Naive B cell (primary cell): Measurements from ENCODE around the gene ALG14. TPM values are rescaled to one million over a fixed set of nuclear protein-coding genes. Genes with fewer than 3 reads are reported as not detected.

Source experiments
- ATAC-seq, 2 donors: fragments of 150-1000 bp; cut with Tn5 transposase; 2 replicates each; pipeline ENCODE4 v1.10.0; 2021; ENCODE audit warnings: low read depth in 2 of 2, mild to moderate bottlenecking in 2 of 2, moderate library complexity in 2 of 2
- DNase-seq: peaks from one replicate; pipeline ENCODE4 v3.0.0; 2022
- H3K27ac Mint-ChIP-seq, 6 donors: one replicate each; pipeline ENCODE4 v1.8.0; 2020 to 2022; ENCODE audit warnings: mild to moderate bottlenecking in 6 of 6, mixed read lengths in 6 of 6, moderate library complexity in 5 of 6, inconsistent platforms in 2 of 6
- H3K27me3 Mint-ChIP-seq, 3 donors: one replicate each; pipeline ENCODE4 v1.8.0; 2021 to 2022; ENCODE audit warnings: mixed read lengths in 3 of 3, mild to moderate bottlenecking in 1 of 3
- H3K36me3 Mint-ChIP-seq, 2 donors: one replicate each; pipeline ENCODE4 v1.8.0; 2020 to 2022; ENCODE audit warnings: mixed read lengths in 2 of 2, inconsistent platforms in 1 of 2, mild to moderate bottlenecking in 1 of 2
- H3K4me1 Mint-ChIP-seq, 3 donors: one replicate each; pipeline ENCODE4 v1.8.0; 2020 to 2022; ENCODE audit warnings: mixed read lengths in 3 of 3, inconsistent platforms in 1 of 3, mild to moderate bottlenecking in 1 of 3, moderate library complexity in 1 of 3
- H3K4me3 Mint-ChIP-seq, 8 donors: one replicate each; pipeline ENCODE4 v1.8.0; 2020 to 2022; ENCODE audit warnings: mild to moderate bottlenecking in 8 of 8, mixed read lengths in 8 of 8, moderate library complexity in 8 of 8, inconsistent platforms in 2 of 8
- H3K9me3 Mint-ChIP-seq, 7 donors: one replicate each; pipeline ENCODE4 v1.8.0; 2020 to 2022; ENCODE audit warnings: mixed read lengths in 7 of 7, mild to moderate bottlenecking in 5 of 7, inconsistent platforms in 2 of 7, moderate library complexity in 1 of 7
- polyA plus RNA-seq, 6 donors: library from polyadenylated mRNA; unstranded; fragments of 300-500 nt; fragmentation: Illumina TruSeq; gene quantifications; one replicate each; pipeline ENCODE4 v1.2.3, GENCODE V29; 2021; ENCODE audit warnings: low read depth in 6 of 6

ALG14 gene
- 10 to 100 TPM in 1 of 6 donors, 1 to 10 TPM in 5; 1.5 to 20.7 (median 6.0) TPM for polyA plus RNA-seq

GRCh38 chr1:95072532-95073419 is at the start of gene ALG14:
Gene ALG14, minus strand, starts transcription at chr1:95072951. Its CDS starts 53 bp downstream, at chr1:95072898.
- ATAC-seq (peak; percentile 90 to 96), DNase-seq (peak; percentile 94)
- Mint-ChIP-seq H3K27me3 (peaks cover 0 to 13% (median 0%) of the 10 kb centered on the region in 3 donors), H3K4me3 (peak within 1 kb of the TSS; percentile 89 to 100 (median 99)), H3K27ac (peak within 1 kb of the TSS; percentile 92 to 99 (median 98)), H3K4me1 (peaks cover 8 to 23% (median 10%) of the 10 kb centered on the region in 3 donors), H3K9me3 (no peaks in the 10 kb centered on the region), H3K36me3 (no peaks in the 10 kb centered on the region)

- no peak overlapping the region for H3K4me3 Mint-ChIP-seq
- H3K4me1 Mint-ChIP-seq, result peaks cover 0 to 5% (median 0%) of the 10 kb centered on the region in 3 donors
- no peak for ATAC-seq
- H3K27ac Mint-ChIP-seq, result peak overlapping the region in 1 of 6 donors; percentile 25
- peaks cover 0 to 5% of the 10 kb centered on the region in 2 donors for H3K36me3 Mint-ChIP-seq
- H3K27me3 Mint-ChIP-seq, result peaks cover 27 to 58% (median 46%) of the 10 kb centered on the region in 3 donors
- no peak for DNase-seq
- H3K9me3 Mint-ChIP-seq, result no peaks in the 10 kb centered on the region
Observed at GRCh38 chr1:95122151-95122697, 49.5 kb upstream of the ALG14 start.

GRCh38 chr1:95119273-95119672 is 46.5 kb upstream of the ALG14 start:
- H3K4me3 Mint-ChIP-seq, result peak overlapping the region in 5 of 8 donors; percentile 3 to 94 (median 85)
- ATAC-seq, result no peak
- DNase-seq, result no peak
- peaks cover 0 to 10% (median 0%) of the 10 kb centered on the region in 3 donors for H3K4me1 Mint-ChIP-seq
- peaks cover 0 to 5% of the 10 kb centered on the region in 2 donors for H3K36me3 Mint-ChIP-seq
- H3K27ac Mint-ChIP-seq, result peak overlapping the region in 1 of 6 donors; percentile 15
- no peaks in the 10 kb centered on the region for H3K9me3 Mint-ChIP-seq
- H3K27me3 Mint-ChIP-seq, result peaks cover 34 to 49% (median 42%) of the 10 kb centered on the region in 3 donors

- Mint-ChIP-seq H3K9me3 (no peaks in the 10 kb centered on the region), H3K4me1 (peaks cover 0 to 10% (median 0%) of the 10 kb centered on the region in 3 donors), H3K27me3 (peaks cover 34 to 48% (median 42%) of the 10 kb centered on the region in 3 donors), H3K36me3 (peaks cover 0 to 4% of the 10 kb centered on the region in 2 donors), H3K27ac (no peak overlapping the region), H3K4me3 (peak overlapping the region; percentile 3 to 94 (median 86))
- no peak for ATAC-seq
- no peak for DNase-seq
Observed at GRCh38 chr1:95118710-95119109, 46.0 kb upstream of the ALG14 start.

GRCh38 chr1:95118067-95118499 is 45.3 kb upstream of the ALG14 start:
- no peak for DNase-seq
- Mint-ChIP-seq H3K27ac (peak overlapping the region in 2 of 6 donors; percentile 12 to 69), H3K27me3 (peaks cover 34 to 46% (median 42%) of the 10 kb centered on the region in 3 donors), H3K36me3 (no peaks in the 10 kb centered on the region), H3K4me1 (peaks cover 0 to 10% (median 0%) of the 10 kb centered on the region in 3 donors), H3K9me3 (no peaks in the 10 kb centered on the region), H3K4me3 (peak overlapping the region; percentile 81 to 94 (median 89))
- peak in 1 of 2 donors; percentile 12 for ATAC-seq

DNA sequence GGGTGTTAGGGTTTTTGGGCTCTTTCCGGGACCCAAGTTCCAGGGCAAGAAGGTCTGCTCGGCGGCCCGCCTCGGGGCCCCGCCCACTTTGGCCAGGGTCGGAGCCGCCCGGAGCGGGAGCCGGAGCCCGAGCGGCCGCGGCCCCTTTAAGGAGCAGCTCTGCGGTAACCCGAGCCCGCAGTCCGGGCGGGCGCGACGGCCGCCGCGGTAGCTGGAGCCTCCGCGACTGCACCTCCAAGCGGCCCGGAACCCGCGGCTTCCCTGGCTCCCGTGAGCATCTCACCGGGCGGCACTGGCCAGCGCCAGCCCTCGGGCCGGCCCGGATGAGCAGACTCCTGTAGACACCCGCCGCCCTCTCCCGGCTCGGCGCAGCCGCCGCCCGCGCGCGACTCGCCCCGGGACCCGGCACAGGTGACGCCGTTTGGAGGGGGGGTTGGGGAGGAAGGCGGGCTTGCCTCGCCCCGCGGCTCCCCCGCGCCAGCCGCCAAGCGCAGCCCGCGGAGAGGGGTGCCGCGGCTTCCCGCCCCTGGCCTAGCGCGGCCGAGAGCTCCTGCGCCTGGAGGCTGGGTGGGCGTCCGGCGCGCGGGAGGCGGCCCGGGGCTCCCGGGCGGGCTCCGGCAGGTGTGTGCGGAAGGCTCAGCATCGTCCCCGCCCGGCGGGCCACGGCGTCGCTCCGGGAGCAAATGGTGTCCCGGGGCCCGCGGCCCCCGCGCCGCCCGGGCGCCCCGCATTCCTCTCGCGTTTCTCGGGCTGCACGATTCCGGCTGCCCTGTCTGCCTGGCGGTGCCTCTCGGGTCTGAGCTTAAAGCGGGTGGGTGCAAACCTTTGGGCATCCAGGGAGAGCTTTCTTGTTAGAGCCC is 44.7 kb upstream of the ALG14 start, which contains the start of gene TLCD4:
Gene TLCD4 (plus strand): TSS at position 149 of the 860 bp plus-strand sequence. CDS start 26,547 bp downstream, outside the sequence.
- H3K36me3 Mint-ChIP-seq, result no peaks in the 10 kb centered on the region
- DNase-seq (peak; percentile 40), ATAC-seq (peak; percentile 68 to 70)
- H3K9me3 Mint-ChIP-seq, result no peaks in the 10 kb centered on the region
- H3K4me1 Mint-ChIP-seq, result peaks cover 0 to 10% (median 0%) of the 10 kb centered on the region in 3 donors
- peak within 1 kb of the TSS in 4 of 6 donors; percentile 12 to 81 (median 74) for H3K27ac Mint-ChIP-seq
- H3K4me3 Mint-ChIP-seq, result peak within 1 kb of the TSS; percentile 81 to 97 (median 96)
- peaks cover 32 to 47% (median 39%) of the 10 kb centered on the region in 3 donors for H3K27me3 Mint-ChIP-seq

DNA sequence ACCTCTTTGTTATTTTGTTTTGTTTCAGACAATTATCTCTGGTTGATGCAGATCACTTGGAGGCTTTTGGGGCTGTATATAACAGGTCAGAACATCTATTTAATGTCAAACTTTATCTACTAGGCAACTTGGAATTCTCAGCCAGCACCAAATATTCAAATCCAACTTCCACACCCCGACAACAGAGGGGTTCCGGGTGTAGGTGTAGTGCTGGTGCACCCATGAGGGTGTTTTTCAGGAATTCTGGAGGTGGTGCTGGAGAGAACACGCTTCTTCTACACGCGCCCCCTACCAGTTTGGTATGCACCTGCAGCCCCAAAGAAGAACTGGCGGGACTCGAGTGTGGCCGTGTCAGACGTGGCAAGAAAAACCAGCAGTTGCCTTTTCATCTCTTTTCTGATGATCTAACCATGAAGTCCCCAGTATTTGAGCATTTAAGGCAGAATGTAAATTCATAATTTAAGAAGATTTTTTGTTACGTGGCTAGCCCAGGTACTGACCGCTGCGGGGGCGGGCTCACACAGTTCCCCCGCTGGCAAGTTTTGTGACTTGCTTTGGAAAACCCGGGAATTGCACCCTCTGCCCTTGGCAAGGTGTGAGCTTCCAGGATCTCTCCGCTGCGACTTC is 43.9 kb upstream of the ALG14 start:
- H3K9me3 Mint-ChIP-seq, result no peaks in the 10 kb centered on the region
- peak overlapping the region in 3 of 6 donors; percentile 53 to 81 (median 80) for H3K27ac Mint-ChIP-seq
- peak overlapping the region; percentile 80 to 97 (median 96) for H3K4me3 Mint-ChIP-seq
- no peaks in the 10 kb centered on the region for H3K36me3 Mint-ChIP-seq
- DNase-seq (peak; percentile 44), ATAC-seq (peak; percentile 72 to 77)
- H3K4me1 Mint-ChIP-seq, result peaks cover 0 to 10% (median 0%) of the 10 kb centered on the region in 3 donors
- peaks cover 29 to 47% (median 40%) of the 10 kb centered on the region in 3 donors for H3K27me3 Mint-ChIP-seq

- no peak overlapping the region for H3K27ac Mint-ChIP-seq
- H3K36me3 Mint-ChIP-seq, result no peaks in the 10 kb centered on the region
- peak overlapping the region in 5 of 8 donors; percentile 1 to 64 (median 29) for H3K4me3 Mint-ChIP-seq
- H3K4me1 Mint-ChIP-seq, result peaks cover 0 to 10% (median 0%) of the 10 kb centered on the region in 3 donors
- H3K9me3 Mint-ChIP-seq, result no peaks in the 10 kb centered on the region
- no peak for ATAC-seq
- peaks cover 29 to 46% (median 41%) of the 10 kb centered on the region in 3 donors for H3K27me3 Mint-ChIP-seq
- no peak for DNase-seq
Observed at GRCh38 chr1:95115708-95116137, 43.0 kb upstream of the ALG14 start.

GRCh38 chr1:95113684-95114083 is 40.9 kb upstream of the ALG14 start:
- Mint-ChIP-seq H3K36me3 (no peaks in the 10 kb centered on the region), H3K4me3 (no peak overlapping the region), H3K27ac (no peak overlapping the region), H3K4me1 (peaks cover 0 to 10% (median 0%) of the 10 kb centered on the region in 3 donors), H3K9me3 (no peaks in the 10 kb centered on the region), H3K27me3 (peaks cover 20 to 31% (median 21%) of the 10 kb centered on the region in 3 donors)
- no peak for ATAC-seq
- DNase-seq, result no peak

DNA sequence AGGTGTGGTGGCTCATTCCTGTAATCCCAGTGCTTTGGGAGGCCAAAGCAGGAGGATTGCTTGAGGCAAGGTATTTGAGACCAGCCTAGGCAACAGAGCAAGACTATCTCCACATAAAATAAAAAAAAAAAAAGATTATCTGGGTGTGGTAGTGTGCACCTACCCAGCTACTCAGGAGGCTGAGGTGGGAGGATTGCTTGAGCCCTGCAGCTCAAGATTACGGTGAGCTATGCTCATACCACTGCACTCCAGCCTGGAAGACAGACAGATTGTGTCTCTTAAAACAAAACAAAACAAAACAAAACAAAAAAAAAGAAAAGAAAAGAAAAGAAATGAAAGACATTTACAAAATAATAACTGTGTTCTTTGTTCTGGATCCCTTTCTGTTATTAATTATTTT is 38.3 kb upstream of the ALG14 start:
- H3K27me3 Mint-ChIP-seq, result peaks cover 14 to 33% (median 18%) of the 10 kb centered on the region in 3 donors
- peaks cover 0 to 1% (median 0%) of the 10 kb centered on the region in 7 donors for H3K9me3 Mint-ChIP-seq
- no peak overlapping the region for H3K4me3 Mint-ChIP-seq
- DNase-seq, result no peak
- H3K4me1 Mint-ChIP-seq, result no peaks in the 10 kb centered on the region
- H3K27ac Mint-ChIP-seq, result no peak overlapping the region
- H3K36me3 Mint-ChIP-seq, result no peaks in the 10 kb centered on the region
- ATAC-seq, result no peak

- Mint-ChIP-seq H3K36me3 (no peaks in the 10 kb centered on the region), H3K9me3 (peaks cover 0 to 1% (median 0%) of the 10 kb centered on the region in 7 donors), H3K27me3 (peaks cover 17 to 42% (median 18%) of the 10 kb centered on the region in 3 donors), H3K4me1 (no peaks in the 10 kb centered on the region), H3K27ac (no peak overlapping the region), H3K4me3 (no peak overlapping the region)
- no peak for DNase-seq
- ATAC-seq, result no peak
Observed at GRCh38 chr1:95108792-95109191, 36.0 kb upstream of the ALG14 start.

DNA sequence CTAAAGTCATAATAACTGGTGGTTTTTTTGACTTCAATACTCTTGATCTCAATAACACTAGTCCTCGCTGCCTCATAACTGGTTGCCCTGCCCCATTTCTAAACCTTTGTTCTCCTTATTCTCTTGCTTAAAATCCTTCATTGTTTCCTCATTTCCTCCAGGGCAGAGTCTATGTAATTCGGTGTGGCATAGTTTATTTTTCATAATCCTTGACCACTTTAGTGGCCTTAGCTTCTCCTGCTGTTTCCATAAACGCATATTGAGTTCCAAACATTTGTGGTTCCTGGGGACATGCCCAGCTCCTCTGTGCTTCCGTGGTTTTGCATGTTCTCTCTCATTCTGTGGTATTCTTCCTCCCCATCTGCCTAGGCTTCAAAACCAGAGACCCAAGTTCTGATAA is 25.4 kb upstream of the ALG14 start:
- peaks cover 18 to 24% (median 21%) of the 10 kb centered on the region in 3 donors for H3K27me3 Mint-ChIP-seq
- DNase-seq, result no peak
- ATAC-seq, result no peak
- H3K4me3 Mint-ChIP-seq, result no peak overlapping the region
- no peaks in the 10 kb centered on the region for H3K36me3 Mint-ChIP-seq
- no peaks in the 10 kb centered on the region for H3K4me1 Mint-ChIP-seq
- H3K27ac Mint-ChIP-seq, result no peak overlapping the region
- H3K9me3 Mint-ChIP-seq, result no peaks in the 10 kb centered on the region
